ENCODE data around the gene MYO7A.

MYO7A gene

GRCh38 chr11:77183431-77183984 lies 55.5 kb downstream of the MYO7A start:
- Histone ChIP-seq H3K4me1 (ENCODE audit: control insufficient read depth, insufficient read depth, low read length) (no peaks in the 10 kb centered on the region), H3K36me3 (ENCODE audit: control insufficient read depth, insufficient read depth, low read length, severe bottlenecking) (no peaks in the 10 kb centered on the region), H3K4me3 (ENCODE audit: low read length) (no peak overlapping the region), H3K27me3 (replicated peaks; ENCODE audit: control insufficient read depth, insufficient read depth, low read length) (peaks cover 20% of the 10 kb centered on the region), H3K9ac (ENCODE audit: low read length) (no peak overlapping the region), H3K9me3 (ENCODE audit: control insufficient read depth, low read length) (no peaks in the 10 kb centered on the region)
- DNase-seq (ENCODE audit: low read depth): no peak

GRCh38 chr11:77184136-77184860 lies 56.3 kb downstream of the MYO7A start:
- no peaks in the 10 kb centered on the region for H3K36me3 ChIP-seq (ENCODE audit: control insufficient read depth, insufficient read depth, low read length, severe bottlenecking)
- H3K4me3 ChIP-seq (ENCODE audit: low read length): no peak overlapping the region
- peaks cover 20% of the 10 kb centered on the region for H3K27me3 ChIP-seq (replicated peaks; ENCODE audit: control insufficient read depth, insufficient read depth, low read length)
- H3K4me1 ChIP-seq (ENCODE audit: control insufficient read depth, insufficient read depth, low read length): no peaks in the 10 kb centered on the region
- H3K9me3 ChIP-seq (ENCODE audit: control insufficient read depth, low read length): no peaks in the 10 kb centered on the region
- H3K9ac ChIP-seq (ENCODE audit: low read length): no peak overlapping the region
- DNase-seq (ENCODE audit: low read depth): no peak

GRCh38 chr11:77186302-77186701 lies 58.3 kb downstream of the MYO7A start:
- H3K4me3 ChIP-seq (ENCODE audit: low read length): no peak overlapping the region
- H3K9me3 ChIP-seq (ENCODE audit: control insufficient read depth, low read length): no peaks in the 10 kb centered on the region
- no peaks in the 10 kb centered on the region for H3K4me1 ChIP-seq (ENCODE audit: control insufficient read depth, insufficient read depth, low read length)
- DNase-seq (ENCODE audit: low read depth): no peak
- no peak overlapping the region for H3K9ac ChIP-seq (ENCODE audit: low read length)
- H3K27me3 ChIP-seq (replicated peaks; ENCODE audit: control insufficient read depth, insufficient read depth, low read length): peaks cover 10% of the 10 kb centered on the region
- H3K36me3 ChIP-seq (ENCODE audit: control insufficient read depth, insufficient read depth, low read length, severe bottlenecking): no peaks in the 10 kb centered on the region

- no peaks in the 10 kb centered on the region for H3K9me3 ChIP-seq (ENCODE audit: control insufficient read depth, low read length)
- no peak for DNase-seq (ENCODE audit: low read depth)
Observed at GRCh38 chr11:77187111-77187750, 59.2 kb downstream of the MYO7A start.

GRCh38 chr11:77187776-77188632 lies 60.0 kb downstream of the MYO7A start:
- H3K4me3 ChIP-seq (ENCODE audit: low read length): no peak overlapping the region
- no peaks in the 10 kb centered on the region for H3K9me3 ChIP-seq (ENCODE audit: control insufficient read depth, low read length)
- no peak overlapping the region for H3K9ac ChIP-seq (ENCODE audit: low read length)
- H3K27me3 ChIP-seq (replicated peaks; ENCODE audit: control insufficient read depth, insufficient read depth, low read length): peaks cover 18% of the 10 kb centered on the region
- DNase-seq (ENCODE audit: low read depth): peak; percentile 93
- no peaks in the 10 kb centered on the region for H3K36me3 ChIP-seq (ENCODE audit: control insufficient read depth, insufficient read depth, low read length, severe bottlenecking)
- H3K4me1 ChIP-seq (ENCODE audit: control insufficient read depth, insufficient read depth, low read length): no peaks in the 10 kb centered on the region

More at GRCh38 chr11:77187111-77187750, 59.2 kb downstream of the MYO7A start:
- Histone ChIP-seq H3K4me3 (ENCODE audit: low read length) (no peak overlapping the region), H3K27me3 (replicated peaks; ENCODE audit: control insufficient read depth, insufficient read depth, low read length) (peaks cover 14% of the 10 kb centered on the region), H3K4me1 (ENCODE audit: control insufficient read depth, insufficient read depth, low read length) (no peaks in the 10 kb centered on the region), H3K9ac (ENCODE audit: low read length) (no peak overlapping the region), H3K36me3 (ENCODE audit: control insufficient read depth, insufficient read depth, low read length, severe bottlenecking) (no peaks in the 10 kb centered on the region)

GRCh38 chr11:77188633-77189491 lies 60.8 kb downstream of the MYO7A start:
- Histone ChIP-seq H3K4me3 (ENCODE audit: low read length) (no peak overlapping the region), H3K9ac (ENCODE audit: low read length) (no peak overlapping the region), H3K4me1 (ENCODE audit: control insufficient read depth, insufficient read depth, low read length) (no peaks in the 10 kb centered on the region), H3K36me3 (ENCODE audit: control insufficient read depth, insufficient read depth, low read length, severe bottlenecking) (no peaks in the 10 kb centered on the region), H3K27me3 (replicated peaks; ENCODE audit: control insufficient read depth, insufficient read depth, low read length) (peaks cover 14% of the 10 kb centered on the region), H3K9me3 (ENCODE audit: control insufficient read depth, low read length) (no peaks in the 10 kb centered on the region)
- no peak for DNase-seq (ENCODE audit: low read depth)

- DNase-seq (ENCODE audit: low read depth): no peak
- Histone ChIP-seq H3K36me3 (ENCODE audit: control insufficient read depth, insufficient read depth, low read length, severe bottlenecking) (no peaks in the 10 kb centered on the region), H3K9me3 (ENCODE audit: control insufficient read depth, low read length) (no peaks in the 10 kb centered on the region), H3K9ac (ENCODE audit: low read length) (no peak overlapping the region), H3K27me3 (replicated peaks; ENCODE audit: control insufficient read depth, insufficient read depth, low read length) (peaks cover 11% of the 10 kb centered on the region), H3K4me1 (ENCODE audit: control insufficient read depth, insufficient read depth, low read length) (no peaks in the 10 kb centered on the region), H3K4me3 (ENCODE audit: low read length) (no peak overlapping the region)
Observed at GRCh38 chr11:77189588-77190210, 61.7 kb downstream of the MYO7A start.

GRCh38 chr11:77190331-77191075 lies 62.5 kb downstream of the MYO7A start:
- Histone ChIP-seq H3K9me3 (ENCODE audit: control insufficient read depth, low read length) (no peaks in the 10 kb centered on the region), H3K4me3 (ENCODE audit: low read length) (no peak overlapping the region), H3K9ac (ENCODE audit: low read length) (no peak overlapping the region), H3K4me1 (ENCODE audit: control insufficient read depth, insufficient read depth, low read length) (no peaks in the 10 kb centered on the region), H3K36me3 (ENCODE audit: control insufficient read depth, insufficient read depth, low read length, severe bottlenecking) (no peaks in the 10 kb centered on the region), H3K27me3 (replicated peaks; ENCODE audit: control insufficient read depth, insufficient read depth, low read length) (peaks cover 11% of the 10 kb centered on the region)
- no peak for DNase-seq (ENCODE audit: low read depth)

- no peaks in the 10 kb centered on the region for H3K9me3 ChIP-seq (ENCODE audit: control insufficient read depth, low read length)
- H3K9ac ChIP-seq (ENCODE audit: low read length): no peak overlapping the region
- peaks cover 9% of the 10 kb centered on the region for H3K27me3 ChIP-seq (replicated peaks; ENCODE audit: control insufficient read depth, insufficient read depth, low read length)
- no peak for DNase-seq (ENCODE audit: low read depth)
- H3K4me3 ChIP-seq (ENCODE audit: low read length): no peak overlapping the region
- H3K4me1 ChIP-seq (ENCODE audit: control insufficient read depth, insufficient read depth, low read length): no peaks in the 10 kb centered on the region
- H3K36me3 ChIP-seq (ENCODE audit: control insufficient read depth, insufficient read depth, low read length, severe bottlenecking): no peaks in the 10 kb centered on the region
Observed at GRCh38 chr11:77191429-77191822, 63.4 kb downstream of the MYO7A start.

Data from adipocyte (in vitro differentiated cells).